Right lobe of liver (tissue), 4 donors: Measurements from ENCODE around the gene RAB41.

Experiments used
- POLR2A ChIP-seq: fragments of 450-650 bp; IDR thresholded peaks from one replicate; pipeline ENCODE4 v1.6.1; 2017; ENCODE audit warnings: antibody characterized with exemption, mild to moderate bottlenecking
- TF ChIP-seq, protein P1 (sequence below), 4 donors: fragments of 200-600 bp in 3 of 4; fragments of 450-650 bp in 1 of 4; IDR thresholded peaks; one replicate each; pipeline versions ENCODE4 v1.5.1 to v1.8.0; 2016 to 2022; ENCODE audit warnings: antibody characterized with exemption in 4 of 4, mild to moderate bottlenecking in 2 of 4
- donor health status: DM: no; HTN: no; CAD: no.
- donor health status: DM: no; HTN: no; CAD: no.
- donor health status: DM: no; HTN: yes; CAD: no.

GRCh38 chrX:70252491-70252890 is 29.5 kb upstream of the RAB41 start:
- TF ChIP-seq, protein P1, sequence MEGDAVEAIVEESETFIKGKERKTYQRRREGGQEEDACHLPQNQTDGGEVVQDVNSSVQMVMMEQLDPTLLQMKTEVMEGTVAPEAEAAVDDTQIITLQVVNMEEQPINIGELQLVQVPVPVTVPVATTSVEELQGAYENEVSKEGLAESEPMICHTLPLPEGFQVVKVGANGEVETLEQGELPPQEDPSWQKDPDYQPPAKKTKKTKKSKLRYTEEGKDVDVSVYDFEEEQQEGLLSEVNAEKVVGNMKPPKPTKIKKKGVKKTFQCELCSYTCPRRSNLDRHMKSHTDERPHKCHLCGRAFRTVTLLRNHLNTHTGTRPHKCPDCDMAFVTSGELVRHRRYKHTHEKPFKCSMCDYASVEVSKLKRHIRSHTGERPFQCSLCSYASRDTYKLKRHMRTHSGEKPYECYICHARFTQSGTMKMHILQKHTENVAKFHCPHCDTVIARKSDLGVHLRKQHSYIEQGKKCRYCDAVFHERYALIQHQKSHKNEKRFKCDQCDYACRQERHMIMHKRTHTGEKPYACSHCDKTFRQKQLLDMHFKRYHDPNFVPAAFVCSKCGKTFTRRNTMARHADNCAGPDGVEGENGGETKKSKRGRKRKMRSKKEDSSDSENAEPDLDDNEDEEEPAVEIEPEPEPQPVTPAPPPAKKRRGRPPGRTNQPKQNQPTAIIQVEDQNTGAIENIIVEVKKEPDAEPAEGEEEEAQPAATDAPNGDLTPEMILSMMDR (IDR thresholded peaks at IDR 0.05) = no peak
- no peak for TF ChIP-seq POLR2A
